A549 (cell line): ENCODE measurements around the gene AUTS2. TPM values are rescaled to one million over a fixed set of nuclear protein-coding genes. Genes with fewer than 3 reads are reported as not detected.

Source experiments
- ATAC-seq, 2 experiments: fragments of 200-7000 bp in 1 of 2; fragments of >200 bp in 1 of 2; cut with Nextera tagmentation in 1 of 2; cut with Tn5 transposase in 1 of 2; 3 replicates each; pipeline versions ENCODE4 v1.8.0 to v1.9.1; 2018 to 2020; ENCODE audit warnings: mild to moderate bottlenecking in 1 of 2, moderate library complexity in 1 of 2
- CTCF ChIA-PET: fragments of 300-600 bp; sonication (Branson Sonifier 250); formaldehyde crosslinking; extraction: SDS; loops from one replicate; lab custom pipeline; 2021; ENCODE audit warnings: antibody characterized with exemption, inconsistent platforms; lab: Yijun Ruan, JAX
- POLR2A ChIA-PET: fragments of 350-600 bp; formaldehyde crosslinking; extraction: SDS; loops from one replicate; lab custom pipeline; 2021; ENCODE audit warnings: antibody characterized with exemption, inconsistent platforms; lab: Yijun Ruan, JAX
- DNase-seq, 2 experiments: peaks; one replicate each; pipeline versions ENCODE4 v3.0.0 to v3.0.0-alpha.2; 2011 to 2016; ENCODE audit warnings: low read depth in 1 of 2, low spot score in 1 of 2
- FAIRE-seq: peaks from 2 replicates; lab custom pipeline; 2011; peaks lifted over from hg19 to GRCh38; lab: Jason Lieb, UNC
- H3K27ac ChIP-seq, 2 experiments: fragments of >200 bp; sonication (Bioruptor Twin); formaldehyde crosslinking; 3 replicates each; pipeline ENCODE4 v1.5.1; 2016 to 2017
- H3K4me1 ChIP-seq: fragments of >200 bp; sonication (Bioruptor Twin); formaldehyde crosslinking; 3 replicates; pipeline ENCODE4 v1.6.1; 2016
- H3K4me2 ChIP-seq: fragments of >200 bp; sonication (Bioruptor Twin); formaldehyde crosslinking; 3 replicates; pipeline ENCODE4 v1.6.1; 2016
- H3K4me3 ChIP-seq: fragments of >200 bp; sonication (Bioruptor Twin); formaldehyde crosslinking; 3 replicates; pipeline ENCODE4 v1.5.1; 2016
- H3K9me3 ChIP-seq: fragments of >200 bp; sonication (Bioruptor Twin); formaldehyde crosslinking; 3 replicates; pipeline ENCODE4 v1.6.1; 2016
- ATOH8 ChIP-seq: fragments of 250-450 bp; sonication (Bioruptor Pico); IDR thresholded peaks from 2 replicates; pipeline ENCODE4 v1.5.0; 2020; ENCODE audit warnings: low read depth, mild to moderate bottlenecking, moderate library complexity
- BCL3 ChIP-seq: fragments of >200 bp; sonication (Bioruptor Twin); formaldehyde crosslinking; IDR thresholded peaks from 3 replicates; pipeline ENCODE4 v1.6.1; 2016
- BHLHE40 ChIP-seq: IDR thresholded peaks from 2 replicates; pipeline ENCODE4 v1.6.1; 2012; ENCODE audit warnings: low read depth, low read length, inconsistent platforms
- CBX8 ChIP-seq: fragments of 200-600 bp; sonication (generic); IDR thresholded peaks from 2 replicates; pipeline ENCODE4 v1.6.1; 2016
- CEBPB ChIP-seq, 2 experiments: fragments of >200 bp in 1 of 2; sonication (Bioruptor Twin) in 1 of 2; formaldehyde crosslinking in 1 of 2; IDR thresholded peaks; 2 replicates each; pipeline ENCODE4 v1.6.1; 2012 to 2016
- CHD4 ChIP-seq: fragments of 200-600 bp; sonication (generic); IDR thresholded peaks from 2 replicates; pipeline ENCODE4 v1.6.1; 2016; ENCODE audit warnings: antibody characterized with exemption, mild to moderate bottlenecking, borderline replicate concordance
- EHMT2 ChIP-seq: fragments of 200-600 bp; sonication (generic); IDR thresholded peaks from 2 replicates; pipeline ENCODE4 v1.6.1; 2016; ENCODE audit warnings: antibody characterized with exemption, low read depth, mild to moderate bottlenecking, moderate library complexity
- EP300 ChIP-seq, 2 experiments: fragments of >200 bp; sonication (Bioruptor Twin); formaldehyde crosslinking; IDR thresholded peaks; 2 replicates in 1 of 2; 3 replicates in 1 of 2; pipeline ENCODE4 v1.6.1; 2016 to 2017
- ESRRA ChIP-seq: fragments of 150-350 bp; IDR thresholded peaks from 2 replicates; pipeline ENCODE4 v1.6.1; 2014; ENCODE audit warnings: mild to moderate bottlenecking, low read length, borderline replicate concordance
- FOXS1 ChIP-seq: fragments of 250-450 bp; sonication (Bioruptor Pico); IDR thresholded peaks from 2 replicates; pipeline ENCODE4 v1.5.0; 2020; ENCODE audit warnings: mild to moderate bottlenecking, moderate library complexity
- HDAC2 ChIP-seq: fragments of 200-600 bp; sonication (generic); IDR thresholded peaks from 2 replicates; pipeline ENCODE4 v1.6.1; 2016
- HES2 ChIP-seq: fragments of >200 bp; sonication (Bioruptor Twin); formaldehyde crosslinking; IDR thresholded peaks from 2 replicates; pipeline ENCODE4 v1.6.1; 2016
- HMGXB4 ChIP-seq: fragments of 250-450 bp; sonication (Bioruptor Pico); IDR thresholded peaks from 2 replicates; pipeline ENCODE4 v1.5.0; 2021; ENCODE audit warnings: mild to moderate bottlenecking, moderate library complexity, borderline replicate concordance
- JUN ChIP-seq, 2 experiments: fragments of >200 bp; sonication (Bioruptor Twin); formaldehyde crosslinking; IDR thresholded peaks; 2 replicates in 1 of 2; 3 replicates in 1 of 2; pipeline ENCODE4 v1.6.1; 2016 to 2017
- JUNB ChIP-seq: fragments of >200 bp; sonication (Bioruptor Twin); formaldehyde crosslinking; IDR thresholded peaks from 2 replicates; pipeline ENCODE4 v1.6.1; 2016
- KDM1A ChIP-seq: fragments of 200-600 bp; sonication (generic); IDR thresholded peaks from 2 replicates; pipeline ENCODE4 v1.6.1; 2016; ENCODE audit warnings: low read depth, mild to moderate bottlenecking
- KDM5A ChIP-seq: fragments of 200-600 bp; sonication (generic); IDR thresholded peaks from 2 replicates; pipeline ENCODE4 v1.6.1; 2016; ENCODE audit warnings: antibody characterized with exemption, mild to moderate bottlenecking
- MAZ ChIP-seq: fragments of 150-350 bp; IDR thresholded peaks from 2 replicates; pipeline ENCODE4 v1.6.1; 2014; ENCODE audit warnings: antibody characterized with exemption, low read depth, low read length, borderline replicate concordance
- PHF8 ChIP-seq: fragments of 200-600 bp; sonication (generic); IDR thresholded peaks from 2 replicates; pipeline ENCODE4 v1.6.1; 2016; ENCODE audit warnings: low read depth, mild to moderate bottlenecking, antibody characterized with exemption, moderate library complexity, borderline replicate concordance
- RFX5 ChIP-seq: fragments of 450-650 bp; IDR thresholded peaks from 2 replicates; pipeline ENCODE4 v1.7.1; 2014; ENCODE audit warnings: antibody characterized with exemption, mild to moderate bottlenecking, moderate library complexity
- SMC3 ChIP-seq: fragments of >200 bp; sonication (Bioruptor Twin); formaldehyde crosslinking; IDR thresholded peaks from 3 replicates; pipeline ENCODE4 v1.6.1; 2018; ENCODE audit warnings: inconsistent platforms
- SREBF2 ChIP-seq: fragments of 450-650 bp; IDR thresholded peaks from 2 replicates; pipeline ENCODE4 v1.6.1; 2014; ENCODE audit warnings: mild to moderate bottlenecking, moderate library complexity
- TP53 ChIP-seq: fragments of 250-450 bp; sonication (Bioruptor Pico); IDR thresholded peaks from 2 replicates; pipeline ENCODE4 v1.5.0; 2021; ENCODE audit warnings: mild to moderate bottlenecking, moderate library complexity
- ZC3H11A ChIP-seq: fragments of 450-650 bp; IDR thresholded peaks from 2 replicates; pipeline ENCODE4 v1.6.1; 2014; ENCODE audit warnings: antibody characterized with exemption, mild to moderate bottlenecking
- ZNF302 ChIP-seq: fragments of 250-450 bp; sonication (Bioruptor Pico); IDR thresholded peaks from 2 replicates; pipeline ENCODE4 v1.9.0; 2021; ENCODE audit warnings: inconsistent platforms, mild to moderate bottlenecking, moderate library complexity
- WGBS: methylation state at CpG from one replicate; pipeline ENCODE4 v1.1.6; 2017; ENCODE audit errors: missing lambda C conversion rate; 5-methylcytosine and 5-hydroxymethylcytosine counted together
- polyA plus RNA-seq, 4 experiments: library from polyadenylated mRNA; depleted of rRNA in 3 of 4; stranded (reverse); fragments of >200 nt; fragmentation: RNase III in 1 of 4; extraction: RNeasy Plus Mini Kit Qiagen cat#74134 plus additional on column Dnase treatment in 1 of 4; gene quantifications; 2 replicates in 3 of 4; 3 replicates in 1 of 4; pipeline ENCODE4 v1.2.3, GENCODE V29; 2011 to 2017
- TF ChIP-seq, protein P1 (sequence below): IDR thresholded peaks from 2 replicates; pipeline ENCODE4 v1.6.1; 2012; ENCODE audit warnings: low read depth, borderline replicate concordance
- TF ChIP-seq, protein P2 (sequence below): IDR thresholded peaks from 2 replicates; pipeline ENCODE4 v1.6.1; 2012
- TF ChIP-seq, protein P3 (sequence below): fragments of >200 bp; sonication (Bioruptor Twin); formaldehyde crosslinking; IDR thresholded peaks from 3 replicates; pipeline ENCODE4 v1.5.1; 2016

The AUTS2 gene
- polyA plus RNA-seq, 2 of the 4 experiments (the other 2 are of a cell fraction), result 1.6 to 3.6 TPM

- Histone ChIP-seq H3K4me2 (no peak overlapping the region), H3K4me3 (no peak overlapping the region), H3K9me3 (no peaks in the 10 kb centered on the region), H3K4me1 (no peaks in the 10 kb centered on the region), H3K27ac (no peak overlapping the region)
- 49% methylated on average over 5 of the region's 5 CpGs for WGBS
- DNase-seq (no peak), FAIRE-seq (no peak), ATAC-seq (no peak)
- ChIA-PET CTCF (no interaction called here), POLR2A (no interaction called here)
- no peak for TF ChIP-seq CEBPB (IDR thresholded peaks at IDR 0.05)
- no peak for TF ChIP-seq HMGXB4 (CRISPR knock-in tag)
- no peak for TF ChIP-seq ZC3H11A
- no peak for TF ChIP-seq PHF8
- no peak for TF ChIP-seq FOXS1 (CRISPR knock-in tag)
- TF ChIP-seq BHLHE40, result no peak
- no peak for TF ChIP-seq EHMT2
Measured at GRCh38 chr7:70657571-70657970, 1059.3 kb downstream of the AUTS2 start.

DNA sequence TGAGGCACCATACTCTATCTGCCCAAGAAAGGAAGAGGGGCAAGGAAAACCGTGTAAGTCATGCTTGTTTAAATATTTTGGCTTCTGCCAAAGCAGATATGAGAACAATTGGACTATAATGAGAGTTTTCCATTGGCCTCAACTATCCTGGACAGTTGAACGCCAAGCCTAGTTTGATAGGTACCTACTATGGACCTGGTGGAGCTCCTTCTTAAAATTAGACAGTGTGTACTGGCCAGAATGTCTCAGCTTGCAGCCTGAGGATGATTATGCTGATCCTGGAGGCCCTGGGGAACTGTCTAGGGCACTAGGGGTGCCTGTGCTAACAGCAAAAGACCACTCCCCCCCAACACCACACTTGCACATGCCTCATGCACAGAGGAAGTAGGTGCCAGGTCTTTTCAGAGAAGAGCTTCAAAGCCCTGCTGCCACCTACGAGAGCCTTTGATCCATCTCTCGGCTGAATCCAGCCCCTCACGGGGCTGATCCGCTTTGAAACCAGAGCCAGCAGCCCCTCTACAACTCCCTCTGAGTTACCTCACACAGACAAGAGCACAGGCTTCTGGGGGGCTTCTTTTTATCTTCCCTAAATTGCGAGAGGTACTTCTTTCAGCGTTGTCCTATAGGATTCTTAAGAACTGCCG, 1059.8 kb downstream of the AUTS2 start:
- Histone ChIP-seq H3K9me3 (no peaks in the 10 kb centered on the region), H3K27ac (no peak overlapping the region), H3K4me2 (no peak overlapping the region), H3K4me3 (no peak overlapping the region), H3K4me1 (no peaks in the 10 kb centered on the region)
- FAIRE-seq (no peak), DNase-seq (no peak), ATAC-seq (no peak)
- TF ChIP-seq BCL3 (no peak), JUNB (no peak), HDAC2 (no peak)
- TF ChIP-seq, protein P1, sequence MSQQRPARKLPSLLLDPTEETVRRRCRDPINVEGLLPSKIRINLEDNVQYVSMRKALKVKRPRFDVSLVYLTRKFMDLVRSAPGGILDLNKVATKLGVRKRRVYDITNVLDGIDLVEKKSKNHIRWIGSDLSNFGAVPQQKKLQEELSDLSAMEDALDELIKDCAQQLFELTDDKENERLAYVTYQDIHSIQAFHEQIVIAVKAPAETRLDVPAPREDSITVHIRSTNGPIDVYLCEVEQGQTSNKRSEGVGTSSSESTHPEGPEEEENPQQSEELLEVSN, result no peak
- POLR2A ChIA-PET, result no interaction called here
- CTCF ChIA-PET, result no interaction called here
- 26% methylated on average over 9 of the region's 9 CpGs for WGBS

DNA sequence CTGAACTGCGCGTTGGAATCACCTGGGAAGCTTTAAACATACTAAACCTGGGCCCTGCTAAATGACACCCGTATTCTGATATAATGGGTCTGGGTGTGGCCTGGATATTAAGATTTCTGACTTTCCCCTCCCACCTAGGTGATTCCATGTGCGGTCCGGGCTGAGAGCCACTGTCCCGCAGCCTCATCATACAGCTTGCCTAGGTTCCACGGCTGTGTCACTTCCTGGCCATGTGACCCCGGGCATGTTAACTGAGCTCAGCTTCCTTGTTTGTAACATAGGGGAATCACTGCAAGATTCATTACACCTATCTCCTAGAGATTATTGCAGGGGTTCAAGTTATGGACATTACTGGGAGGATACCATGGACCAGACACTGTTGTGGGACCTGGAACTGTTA, 1061.0 kb downstream of the AUTS2 start:
- TF ChIP-seq, protein P2, sequence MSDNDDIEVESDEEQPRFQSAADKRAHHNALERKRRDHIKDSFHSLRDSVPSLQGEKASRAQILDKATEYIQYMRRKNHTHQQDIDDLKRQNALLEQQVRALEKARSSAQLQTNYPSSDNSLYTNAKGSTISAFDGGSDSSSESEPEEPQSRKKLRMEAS, result no peak
- TF ChIP-seq CBX8 (no peak), SMC3 (no peak), KDM1A (no peak), TP53 (CRISPR knock-in tag) (no peak), EP300 (IDR thresholded peaks at IDR 0.05) (no peak), KDM5A (no peak), ZNF302 (CRISPR knock-in tag) (no peak), SREBF2 (no peak), HES2 (no peak), RFX5 (no peak), MAZ (no peak), ATOH8 (CRISPR knock-in tag) (no peak), CHD4 (no peak), JUN (IDR thresholded peaks at IDR 0.05) (no peak), PHF8 (no peak), ESRRA (no peak)
- TF ChIP-seq, protein P3, sequence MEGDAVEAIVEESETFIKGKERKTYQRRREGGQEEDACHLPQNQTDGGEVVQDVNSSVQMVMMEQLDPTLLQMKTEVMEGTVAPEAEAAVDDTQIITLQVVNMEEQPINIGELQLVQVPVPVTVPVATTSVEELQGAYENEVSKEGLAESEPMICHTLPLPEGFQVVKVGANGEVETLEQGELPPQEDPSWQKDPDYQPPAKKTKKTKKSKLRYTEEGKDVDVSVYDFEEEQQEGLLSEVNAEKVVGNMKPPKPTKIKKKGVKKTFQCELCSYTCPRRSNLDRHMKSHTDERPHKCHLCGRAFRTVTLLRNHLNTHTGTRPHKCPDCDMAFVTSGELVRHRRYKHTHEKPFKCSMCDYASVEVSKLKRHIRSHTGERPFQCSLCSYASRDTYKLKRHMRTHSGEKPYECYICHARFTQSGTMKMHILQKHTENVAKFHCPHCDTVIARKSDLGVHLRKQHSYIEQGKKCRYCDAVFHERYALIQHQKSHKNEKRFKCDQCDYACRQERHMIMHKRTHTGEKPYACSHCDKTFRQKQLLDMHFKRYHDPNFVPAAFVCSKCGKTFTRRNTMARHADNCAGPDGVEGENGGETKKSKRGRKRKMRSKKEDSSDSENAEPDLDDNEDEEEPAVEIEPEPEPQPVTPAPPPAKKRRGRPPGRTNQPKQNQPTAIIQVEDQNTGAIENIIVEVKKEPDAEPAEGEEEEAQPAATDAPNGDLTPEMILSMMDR, result no peak
- H3K4me2 ChIP-seq, result no peak overlapping the region
- H3K4me1 ChIP-seq, result no peaks in the 10 kb centered on the region
- FAIRE-seq, result no peak
- 65% methylated on average over 8 of the region's 8 CpGs for WGBS
- no peak for ATAC-seq
- no peaks in the 10 kb centered on the region for H3K9me3 ChIP-seq
- no peak overlapping the region for H3K4me3 ChIP-seq
- DNase-seq, result no peak
- no peak overlapping the region for H3K27ac ChIP-seq
- ChIA-PET CTCF (no interaction called here), POLR2A (no interaction called here)
